ENCODE measurements around the gene STEAP1B. TPM values are rescaled to one million over a fixed set of nuclear protein-coding genes. Genes with fewer than 3 reads are reported as not detected.

STEAP1B gene
- polyA plus RNA-seq, 3 donors, result 0.16 TPM; not detected in 2

DNA sequence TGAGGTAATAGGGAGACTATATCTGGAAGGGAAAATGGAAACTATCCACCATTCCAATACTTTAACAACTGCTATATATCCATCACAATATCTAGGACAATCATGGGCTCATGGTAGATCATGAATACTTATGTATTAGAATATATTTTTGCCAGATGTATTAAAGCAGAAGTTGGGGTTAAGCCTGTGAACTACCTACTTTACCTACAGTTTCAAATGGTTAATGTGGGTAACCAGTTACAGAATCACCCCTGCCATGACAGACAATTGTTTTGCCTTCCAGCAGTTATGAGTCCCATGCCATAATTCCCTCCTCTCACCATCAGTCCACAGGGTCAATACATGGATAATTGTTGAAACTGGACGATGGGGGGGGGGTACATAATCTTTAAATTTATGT is 113.1 kb downstream of the STEAP1B start:
- Mint-ChIP-seq H3K27me3 (ENCODE audit: low read depth in 3 of 3) (peaks cover 0 to 3% (median 0%) of the 10 kb centered on the region in 3 donors), H3K9me3 (peaks cover 0 to 2% (median 0%) of the 10 kb centered on the region in 7 donors), H3K36me3 (no peaks in the 10 kb centered on the region), H3K27ac (no peak overlapping the region), H3K4me3 (no peak overlapping the region), H3K4me1 (no peaks in the 10 kb centered on the region)
- Histone ChIP-seq H3K9ac (ENCODE audit: insufficient read depth, low read length, poor library complexity, severe bottlenecking) (no peak overlapping the region), H4K20me1 (ENCODE audit: insufficient read depth, low read length) (no peaks in the 10 kb centered on the region), H3K9me3 (replicated peaks in 1 of 2; ENCODE audit: control insufficient read depth in 1 of 2, insufficient read depth in 1 of 2, low read length in 2 of 2) (no peaks in the 10 kb centered on the region), H3K4me1 (ENCODE audit: control insufficient read depth in 1 of 2, insufficient read depth in 2 of 2, low read length in 2 of 2) (no peaks in the 10 kb centered on the region), H3K79me2 (ENCODE audit: insufficient read depth, low read length) (no peaks in the 10 kb centered on the region), H3K27ac (ENCODE audit: low read depth in 1 of 2, low read length in 2 of 2) (no peak overlapping the region), H3K4me3 (replicated peaks in 1 of 3; ENCODE audit: low read depth in 2 of 3, low read length in 3 of 3) (no peak overlapping the region), H3K27me3 (ENCODE audit: control insufficient read depth in 2 of 2, insufficient read depth in 2 of 2, low read length in 2 of 2) (no peaks in the 10 kb centered on the region), H2AFZ (ENCODE audit: insufficient read depth, low read depth, low read length, poor library complexity, severe bottlenecking) (no peak overlapping the region), H3K36me3 (replicated peaks in 1 of 2; ENCODE audit: control insufficient read depth in 1 of 2, insufficient read depth in 2 of 2, low read length in 2 of 2) (no peaks in the 10 kb centered on the region), H3K4me2 (replicated peaks; ENCODE audit: extremely low read depth, low read length, poor library complexity, severe bottlenecking) (no peak overlapping the region)
- intact Hi-C loops (cut with micrococcal nuclease), result no loop called here
- WGBS (ENCODE audit: insufficient coverage), result no CpG with 5 or more reads among the region's 1 CpG
- no peak for TF ChIP-seq CTCF (IDR thresholded peaks at IDR 0.05)
- DNase-seq, result no peak

GRCh38 chr7:22386206-22386858 is 113.7 kb downstream of the STEAP1B start:
- Histone ChIP-seq H2AFZ (ENCODE audit: insufficient read depth, low read depth, low read length, poor library complexity, severe bottlenecking) (no peak overlapping the region), H3K4me2 (replicated peaks; ENCODE audit: extremely low read depth, low read length, poor library complexity, severe bottlenecking) (no peak overlapping the region), H3K9me3 (replicated peaks in 1 of 2; ENCODE audit: control insufficient read depth in 1 of 2, insufficient read depth in 1 of 2, low read length in 2 of 2) (no peaks in the 10 kb centered on the region), H3K9ac (ENCODE audit: insufficient read depth, low read length, poor library complexity, severe bottlenecking) (no peak overlapping the region), H3K27ac (ENCODE audit: low read depth in 1 of 2, low read length in 2 of 2) (no peak overlapping the region), H3K4me1 (ENCODE audit: control insufficient read depth in 1 of 2, insufficient read depth in 2 of 2, low read length in 2 of 2) (no peaks in the 10 kb centered on the region), H3K79me2 (ENCODE audit: insufficient read depth, low read length) (no peaks in the 10 kb centered on the region), H4K20me1 (ENCODE audit: insufficient read depth, low read length) (no peaks in the 10 kb centered on the region), H3K27me3 (ENCODE audit: control insufficient read depth in 2 of 2, insufficient read depth in 2 of 2, low read length in 2 of 2) (no peaks in the 10 kb centered on the region), H3K36me3 (replicated peaks in 1 of 2; ENCODE audit: control insufficient read depth in 1 of 2, insufficient read depth in 2 of 2, low read length in 2 of 2) (no peaks in the 10 kb centered on the region), H3K4me3 (replicated peaks in 1 of 3; ENCODE audit: low read depth in 2 of 3, low read length in 3 of 3) (no peak overlapping the region)
- intact Hi-C loops (cut with micrococcal nuclease), result no loop called here
- DNase-seq, result no peak
- no peak for TF ChIP-seq CTCF (IDR thresholded peaks at IDR 0.05)
- no CpG with 5 or more reads among the region's 2 CpGs for WGBS (ENCODE audit: insufficient coverage)
- Mint-ChIP-seq H3K36me3 (no peaks in the 10 kb centered on the region), H3K4me3 (no peak overlapping the region), H3K27me3 (ENCODE audit: low read depth in 3 of 3) (peaks cover 0 to 3% (median 0%) of the 10 kb centered on the region in 3 donors), H3K9me3 (peaks cover 0 to 2% (median 0%) of the 10 kb centered on the region in 7 donors), H3K27ac (no peak overlapping the region), H3K4me1 (no peaks in the 10 kb centered on the region)
